Inflammatory macrophage treated with lipopolysaccharide for 4 hours (primary cell): ENCODE measurements around the gene MAP3K2.

Experiments
- DNase-seq: peaks from one replicate; pipeline ENCODE4 v3.0.0-alpha.2; 2020

MAP3K2 gene

DNA sequence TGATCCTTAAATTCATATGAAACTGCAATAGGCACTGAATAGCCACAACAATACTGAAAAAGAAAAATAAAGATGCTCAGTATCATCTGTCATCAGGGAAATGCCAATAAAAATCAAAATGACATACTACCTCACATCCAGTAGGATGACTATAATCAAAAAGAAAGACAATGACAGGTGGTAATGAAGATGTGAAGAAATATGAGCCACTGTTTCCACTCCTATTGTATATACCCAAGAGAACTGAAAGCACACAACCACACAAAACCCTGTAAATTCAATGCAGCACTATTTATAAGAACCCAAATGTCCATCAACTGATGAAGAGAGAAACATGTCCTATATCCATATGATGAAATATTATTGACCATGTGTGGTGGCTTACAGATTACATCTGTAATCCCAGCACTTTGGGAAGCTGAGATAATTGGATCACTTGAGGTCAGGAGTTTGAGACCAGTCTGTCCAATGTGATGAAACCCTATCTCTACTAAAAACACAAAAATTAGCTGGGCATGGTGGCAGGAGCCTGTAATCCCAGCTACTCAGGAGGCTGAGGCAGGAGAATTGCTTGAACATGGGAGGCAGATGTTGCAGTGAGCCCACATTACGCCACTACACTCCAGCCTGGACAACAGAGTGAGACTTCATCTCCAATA, 39.9 kb downstream of the MAP3K2 start:
- DNase-seq, result no peak

DNA sequence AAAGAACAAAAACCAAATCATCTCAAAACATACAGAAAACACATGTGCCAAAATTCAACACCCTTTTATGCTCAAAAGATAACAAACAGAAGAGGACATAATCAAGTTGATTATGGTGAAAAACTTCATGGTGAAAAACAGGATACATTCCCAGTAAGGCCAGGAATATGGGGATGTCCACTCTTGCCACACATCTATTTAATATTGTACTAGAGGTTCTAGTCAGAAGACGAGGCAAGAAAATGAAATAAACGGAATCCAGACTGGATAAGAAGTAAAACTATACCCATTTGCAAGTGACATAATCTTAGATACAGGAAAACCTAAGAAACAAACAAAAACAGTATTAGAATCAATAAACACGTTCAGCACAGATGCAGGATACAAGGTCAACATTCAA, 40.8 kb downstream of the MAP3K2 start:
- DNase-seq, result no peak

DNA sequence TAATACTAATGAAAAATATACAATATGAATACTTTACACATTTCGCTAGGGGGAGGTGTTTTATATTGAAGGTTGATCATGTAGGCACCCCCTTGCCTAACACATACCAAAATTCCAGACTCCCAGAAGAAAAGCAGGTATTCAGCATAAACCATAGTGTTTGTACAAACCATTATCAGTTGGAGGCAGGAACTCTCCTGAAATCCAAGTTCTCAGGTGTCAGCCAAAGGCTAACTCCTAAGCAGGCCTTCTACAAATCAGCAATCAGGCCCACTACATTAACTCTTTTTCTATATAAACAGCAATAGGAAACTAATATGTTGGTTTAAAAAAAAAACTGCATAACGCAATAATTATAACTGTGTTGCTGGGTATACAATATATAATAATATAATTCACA, 44.5 kb downstream of the MAP3K2 start:
- DNase-seq, result no peak

GRCh38 chr2:127342101-127342500, 45.7 kb downstream of the MAP3K2 start:
- peak; percentile 62 for DNase-seq

DNA sequence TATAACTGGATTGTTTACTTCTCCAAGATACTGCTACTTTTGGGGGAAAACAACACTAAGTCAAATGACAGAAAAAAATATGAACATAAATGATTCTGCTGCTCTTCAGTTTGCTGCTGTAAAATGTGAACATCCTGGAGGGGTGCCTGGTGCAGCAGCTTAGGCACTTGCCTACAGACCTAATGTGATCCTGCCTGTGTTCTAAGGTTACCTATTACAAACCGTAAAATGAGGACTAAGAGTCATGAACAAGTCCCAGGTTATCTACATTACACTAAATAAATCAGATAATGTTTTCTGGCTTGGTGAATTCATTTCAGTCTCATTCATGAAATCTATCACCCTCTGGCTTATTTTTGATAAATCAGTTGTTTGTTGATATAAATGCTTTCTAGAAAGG, 55.4 kb downstream of the MAP3K2 start:
- DNase-seq, result no peak

- no peak for DNase-seq
These were observed 57.0 kb downstream of the MAP3K2 start for GRCh38 chr2:127330753-127331152.

- DNase-seq, result no peak
These were observed 61.4 kb downstream of the MAP3K2 start for GRCh38 chr2:127326289-127326945.

DNA sequence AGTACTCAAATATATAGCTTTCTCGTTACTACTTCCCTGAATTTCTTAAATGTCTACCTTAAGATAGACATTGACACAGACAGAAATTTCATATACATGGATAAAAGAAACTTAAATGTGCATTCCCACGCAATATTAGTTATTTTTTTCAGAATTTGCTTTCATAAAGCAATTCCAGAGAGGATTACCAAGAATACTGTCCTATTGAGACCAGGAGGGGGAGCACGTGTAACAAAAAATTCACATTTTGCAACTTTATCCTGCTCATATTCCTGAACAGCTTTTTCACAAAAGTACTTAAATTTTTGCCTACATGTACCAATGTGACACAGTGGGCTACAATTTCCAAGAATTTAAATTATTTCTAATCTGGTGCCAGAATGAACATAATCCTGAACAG, 63.1 kb downstream of the MAP3K2 start:
- DNase-seq, result peak; percentile 30

GRCh38 chr2:127321303-127321702, 66.5 kb downstream of the MAP3K2 start:
- peak; percentile 10 for DNase-seq

GRCh38 chr2:127320586-127321275, 67.0 kb downstream of the MAP3K2 start:
- peak; percentile 55 for DNase-seq

DNA sequence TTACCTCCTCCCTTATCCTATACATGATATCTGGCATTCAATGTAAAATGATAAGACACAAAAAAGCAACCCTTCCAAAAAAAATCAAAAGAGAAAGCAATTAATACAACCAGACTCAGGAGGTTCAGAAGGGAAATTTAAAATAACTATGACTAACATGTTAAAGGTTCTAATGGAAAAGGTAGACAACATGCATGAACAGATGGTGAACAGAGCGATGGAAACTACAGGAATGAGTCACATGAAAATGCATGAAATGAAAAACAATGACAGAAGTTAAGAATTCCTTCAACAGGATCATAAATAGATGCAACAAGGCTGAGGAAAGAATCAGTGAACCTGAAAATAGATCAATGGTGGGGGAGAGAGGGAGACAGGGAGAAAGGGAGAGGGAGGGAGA, 67.7 kb downstream of the MAP3K2 start:
- no peak for DNase-seq

DNA sequence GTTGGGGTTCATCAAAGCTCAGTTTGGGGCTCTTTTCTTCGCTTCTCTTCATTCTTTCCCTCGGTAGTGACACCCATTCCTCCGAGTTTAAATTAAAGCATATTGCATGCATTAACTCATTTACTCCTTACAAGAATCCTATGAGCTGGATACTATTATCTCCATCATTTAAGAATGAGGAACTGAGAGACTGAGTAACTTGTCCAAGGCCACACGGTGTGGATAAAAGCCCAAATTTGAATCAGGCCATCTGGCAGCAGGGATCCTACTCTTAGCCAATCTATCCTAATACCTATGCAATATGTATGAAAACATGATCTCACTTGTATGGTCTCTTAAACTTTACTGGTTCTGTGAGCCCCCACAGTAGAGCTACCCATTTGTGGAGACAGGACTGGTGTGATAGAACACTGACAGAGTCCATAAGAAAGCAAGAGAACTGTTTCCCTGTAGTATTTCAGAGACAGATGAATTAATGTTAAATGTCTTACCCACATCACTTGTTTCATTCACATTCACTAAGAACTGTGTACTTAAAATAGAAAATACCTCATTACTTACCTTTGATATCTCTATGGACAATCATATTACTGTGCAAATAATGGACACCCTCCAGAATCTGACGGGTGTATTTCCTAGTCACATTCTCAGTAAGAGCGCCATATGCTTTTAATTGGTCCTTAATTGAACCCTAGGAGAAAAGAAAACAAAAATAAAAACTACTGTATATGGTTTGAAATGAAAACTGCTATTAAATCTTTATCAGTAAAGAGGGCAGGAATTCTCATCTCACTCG, 73.4 kb downstream of the MAP3K2 start:
- DNase-seq, result peak; percentile 3

- DNase-seq, result peak; percentile 90
These were observed 74.4 kb downstream of the MAP3K2 start for GRCh38 chr2:127313406-127313805.

- no peak for DNase-seq
These were observed 76.8 kb downstream of the MAP3K2 start for GRCh38 chr2:127310980-127311379.

DNA sequence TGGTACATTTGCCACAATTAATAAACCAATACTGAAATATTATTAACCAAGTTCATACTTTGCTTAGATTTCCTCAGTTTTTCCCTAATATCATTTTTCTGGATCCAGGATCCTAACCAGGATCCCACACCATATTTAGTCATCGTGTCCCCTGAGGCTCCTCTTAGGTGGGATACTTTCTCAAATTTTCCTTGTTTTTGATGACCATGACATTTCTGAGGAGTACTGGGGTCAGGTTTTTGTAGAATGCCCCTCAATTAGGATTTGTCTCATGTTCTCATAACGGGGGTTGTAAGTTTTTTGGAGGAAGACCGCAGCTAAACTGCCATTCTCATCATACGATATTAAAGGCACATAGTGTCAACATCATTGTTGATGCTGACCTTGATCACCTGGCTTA, 78.3 kb downstream of the MAP3K2 start:
- DNase-seq, result no peak

DNA sequence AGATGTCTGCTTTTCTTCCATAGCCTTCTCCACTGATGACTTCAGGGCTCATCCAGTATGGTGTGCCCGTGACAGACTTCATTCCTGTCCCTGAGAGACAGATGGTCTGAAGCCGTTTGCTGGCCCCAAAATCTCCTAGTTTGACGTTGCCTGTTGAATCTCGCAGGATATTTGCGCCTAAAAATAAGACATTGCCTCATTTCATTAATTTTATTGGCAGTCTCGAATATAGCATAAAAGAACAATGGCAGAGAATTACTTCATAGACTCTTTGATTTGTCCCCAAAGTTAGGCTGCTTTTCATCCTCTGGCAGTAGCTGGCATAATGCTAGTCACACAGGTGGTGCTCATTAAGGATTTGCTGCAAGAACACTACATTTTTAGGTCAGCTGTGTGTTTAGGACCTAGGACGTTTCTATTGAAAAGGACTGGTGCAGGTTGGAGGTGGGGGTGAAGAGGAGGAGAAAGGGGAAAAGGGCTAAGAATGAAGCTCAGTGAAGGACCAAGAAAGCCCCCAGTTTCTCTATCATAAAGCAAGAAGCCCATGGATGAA, 79.1 kb downstream of the MAP3K2 start:
- DNase-seq, result no peak

- peak; percentile 68 for DNase-seq
These were observed 81.7 kb downstream of the MAP3K2 start for GRCh38 chr2:127305990-127306585.

GRCh38 chr2:127302168-127302567, 85.6 kb downstream of the MAP3K2 start:
- DNase-seq, result no peak

DNA sequence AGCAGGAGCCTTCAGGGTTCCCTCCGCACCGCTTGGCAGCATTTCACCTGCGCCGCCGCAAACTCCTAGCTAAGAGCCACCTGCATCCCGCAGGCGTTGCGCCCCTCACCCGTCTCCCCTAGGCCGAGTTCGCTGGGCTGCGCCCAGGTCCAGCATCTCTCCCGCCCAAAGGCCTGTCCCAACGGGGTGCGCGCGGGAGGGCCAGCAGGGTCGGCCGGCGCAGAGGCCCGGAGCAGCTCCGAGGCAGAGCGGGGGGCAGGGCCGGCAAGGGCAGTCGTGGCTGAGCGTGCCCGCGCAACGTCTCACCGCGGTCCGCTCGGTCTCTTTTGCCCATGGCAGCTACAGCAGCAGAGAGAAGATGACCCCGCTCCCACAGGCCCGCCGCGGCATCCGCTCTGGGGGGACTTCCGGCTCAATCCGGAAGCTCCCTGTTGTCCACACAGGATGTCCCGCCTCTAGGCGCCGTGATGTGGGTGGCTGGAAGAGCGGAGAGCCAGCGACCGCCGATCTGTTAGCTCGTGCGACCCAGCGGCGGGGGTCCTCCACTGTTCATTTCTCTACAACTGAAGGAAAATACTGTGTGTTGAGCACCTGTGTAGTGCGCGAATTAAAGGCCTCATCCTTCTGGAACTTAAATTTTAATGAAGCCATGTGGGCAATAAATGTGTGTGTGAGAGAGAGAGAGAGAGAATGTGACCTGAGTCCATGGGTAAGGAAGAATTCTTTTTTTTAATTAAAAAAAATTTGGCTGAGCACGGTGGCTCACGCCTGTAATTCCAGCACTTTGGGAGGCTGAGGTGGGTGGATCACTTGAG, 93.8 kb downstream of the MAP3K2 start, which contains the start of gene ERCC3:
Gene ERCC3, minus strand, starts transcription at position 397 of the 815 bp plus-strand sequence. Its CDS starts 63 bp downstream, at position 334.
- peak; percentile 86 for DNase-seq

- DNase-seq, result no peak
These were observed 94.4 kb downstream of the MAP3K2 start for GRCh38 chr2:127293386-127293747.

DNA sequence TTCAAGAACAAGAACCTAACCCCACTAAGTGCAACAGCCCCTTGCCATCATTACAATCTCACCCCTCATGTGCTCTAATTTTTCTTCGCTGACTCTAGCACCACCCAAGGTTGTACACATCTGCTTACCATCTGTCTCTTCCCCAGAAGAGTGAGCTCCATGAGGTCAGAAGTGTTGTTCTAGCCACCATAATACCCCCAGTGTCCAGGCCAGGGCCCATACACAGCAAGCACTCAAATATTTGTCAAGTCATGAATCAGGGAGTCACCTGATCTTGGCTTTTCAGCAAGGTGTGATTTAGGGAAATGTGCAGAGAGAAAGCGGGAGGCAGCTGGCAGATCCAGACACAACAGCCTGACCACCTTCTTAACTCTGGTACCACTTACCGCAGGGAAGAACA, 99.5 kb downstream of the MAP3K2 start:
- no peak for DNase-seq

DNA sequence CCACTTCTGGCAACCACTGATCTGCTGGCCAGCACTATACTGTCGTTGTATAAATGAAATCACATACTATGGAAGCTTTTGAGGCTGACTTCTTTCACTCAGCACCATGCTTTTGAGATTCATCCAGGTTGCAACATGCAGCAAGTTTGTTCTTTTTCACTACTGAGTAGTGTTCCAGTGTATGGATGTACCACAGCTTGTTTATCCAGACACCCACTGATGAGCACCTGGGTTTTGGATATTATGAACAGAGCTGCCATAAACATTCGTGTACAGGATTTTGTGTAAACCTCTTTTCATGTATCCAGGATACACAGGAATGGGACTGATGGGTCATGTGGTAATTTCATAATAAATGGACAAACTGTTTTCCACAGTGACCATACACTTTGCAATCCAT, 104.5 kb downstream of the MAP3K2 start:
- no peak for DNase-seq
